K562 (cell line): Measurements from ENCODE around the gene ITGA2B. TPM values are rescaled to one million over a fixed set of nuclear protein-coding genes. Genes with fewer than 3 reads are reported as not detected.
A peak's percentile ranks its signal among the peaks of the same experiment; 100 is the strongest.

Experiments used
- BHLHE40 ChIP-seq: IDR thresholded peaks from 2 replicates; pipeline ENCODE4 v1.6.1; 2011; ENCODE audit warnings: low read length, improper control_type of control experiment
- CBX5 ChIP-seq: IDR thresholded peaks from 2 replicates; pipeline ENCODE4 v1.6.1; 2014; ENCODE audit warnings: low read depth, borderline replicate concordance
- CHD2 ChIP-seq: IDR thresholded peaks from 2 replicates; pipeline ENCODE4 v1.6.1; 2011; ENCODE audit warnings: low read depth, low read length
- ESRRA ChIP-seq: fragments of 450-650 bp; IDR thresholded peaks from 2 replicates; pipeline ENCODE4 v1.6.1; 2014; ENCODE audit warnings: low read depth, mild to moderate bottlenecking, moderate library complexity, borderline replicate concordance
- FOXK1 ChIP-seq: sonication (generic); formaldehyde crosslinking; IDR thresholded peaks from 2 replicates; pipeline ENCODE4 v1.8.0; 2022; ENCODE audit warnings: missing genetic modification reagents, mild to moderate bottlenecking, borderline replicate concordance
- HDAC2 ChIP-seq: fragments of 450-650 bp; IDR thresholded peaks from 2 replicates; pipeline ENCODE4 v1.6.1; 2016; ENCODE audit warnings: mild to moderate bottlenecking
- KDM2B ChIP-seq: fragments of 250-450 bp; sonication (Bioruptor Pico); IDR thresholded peaks from 2 replicates; pipeline ENCODE4 v1.8.0; 2021; ENCODE audit warnings: mild to moderate bottlenecking, moderate library complexity
- KDM5B ChIP-seq: fragments of 200-600 bp; sonication (generic); IDR thresholded peaks from 2 replicates; pipeline ENCODE4 v1.6.1; 2012; ENCODE audit warnings: low read depth, mild to moderate bottlenecking, moderate library complexity, low read length, control low read depth, inconsistent platforms; ENCODE audit not compliant: insufficient replicate concordance
- MCM7 ChIP-seq, 2 experiments: fragments of 450-650 bp; IDR thresholded peaks; 2 replicates each; pipeline ENCODE4 v1.6.1; 2016 to 2018
- NEUROD1 ChIP-seq: fragments of 150-350 bp; IDR thresholded peaks from 2 replicates; pipeline ENCODE4 v1.6.1; 2014; ENCODE audit warnings: borderline replicate concordance, low read length, low read depth; ENCODE audit not compliant: partially characterized antibody
- NFIC ChIP-seq: fragments of 450-650 bp; IDR thresholded peaks from 2 replicates; pipeline ENCODE4 v1.6.1; 2017; ENCODE audit warnings: mild to moderate bottlenecking, inconsistent platforms
- PML ChIP-seq: IDR thresholded peaks from 2 replicates; pipeline ENCODE4 v1.6.1; 2012; ENCODE audit warnings: low read length, inconsistent platforms
- TARDBP ChIP-seq: fragments of 450-650 bp; IDR thresholded peaks from 2 replicates; pipeline ENCODE4 v1.6.1; 2016
- TBP ChIP-seq: optimal IDR thresholded peaks from 2 replicates; pipeline ENCODE3; 2011; ENCODE audit warnings: low read depth, low read length, improper control_type of control experiment
- polyA plus RNA-seq, 8 experiments: library from polyadenylated mRNA; depleted of rRNA in 4 of 8; stranded (reverse) in 5 of 8; unstranded in 3 of 8; fragments of >200 nt; fragmentation: Nextera tagmentation in 2 of 8; fragmentation: Illumina TruSeq in 1 of 8; extraction: Ambion mirVana in 2 of 8; extraction: Trizol in 1 of 8; gene quantifications; 2 replicates each; pipeline versions ENCODE4 v1.2.1 to v1.2.3, GENCODE V29; 2011 to 2014; ENCODE audit warnings: inconsistent platforms in 1 of 8, missing spikeins in 1 of 8
- total RNA-seq, 7 experiments: library from RNA; depleted of rRNA in 6 of 7; stranded (reverse); fragments of >200 nt in 6 of 7; fragmentation: Illumina TruSeq in 2 of 7; extraction: Trizol in 2 of 7; gene quantifications; 2 replicates each; pipeline versions ENCODE4 v1.2.1 to v1.2.3, GENCODE V29; 2011 to 2021; ENCODE audit warnings: low replicate concordance in 1 of 7
- TF ChIP-seq, protein P1 (sequence below), 2 experiments: IDR thresholded peaks; 2 replicates each; pipeline ENCODE4 v1.6.1; 2011; ENCODE audit warnings: borderline replicate concordance in 1 of 2, control low read depth in 1 of 2, low read depth in 1 of 2, low read length in 1 of 2, mild to moderate bottlenecking in 1 of 2, mixed read lengths in 1 of 2, moderate library complexity in 1 of 2; ENCODE audit not compliant: insufficient read depth in 1 of 2, insufficient read length in 1 of 2, poor library complexity in 1 of 2, severe bottlenecking in 1 of 2; ENCODE audit errors: extremely low read depth in 1 of 2
- TF ChIP-seq, protein P2 (sequence below), 3 experiments: fragments of 200-800 bp in 1 of 3; sonication (Bioruptor generic) in 1 of 3; sonication (generic) in 1 of 3; formaldehyde crosslinking in 1 of 3; IDR thresholded peaks; 2 replicates each; pipeline versions ENCODE4 v1.6.1 to v1.8.0; 2016 to 2022; ENCODE audit warnings: mild to moderate bottlenecking in 2 of 3, missing compliant biosample characterization in 2 of 3, missing genetic modification characterization in 2 of 3, missing genetic modification reagents in 1 of 3
- TF ChIP-seq, protein P3 (sequence below): sonication (generic); formaldehyde crosslinking; IDR thresholded peaks from 2 replicates; pipeline ENCODE4 v1.8.0; 2022; ENCODE audit warnings: missing genetic modification reagents, mild to moderate bottlenecking, moderate library complexity, borderline replicate concordance
- TF ChIP-seq, protein P4 (sequence below): conservative IDR thresholded peaks from 2 replicates; pipeline ENCODE4 v1.6.1; 2011; ENCODE audit warnings: low read depth, mild to moderate bottlenecking, low read length; ENCODE audit not compliant: control insufficient read depth
- TF ChIP-seq, protein P5 (sequence below): fragments of 250-450 bp; sonication (Bioruptor Pico); IDR thresholded peaks from 2 replicates; pipeline ENCODE4 v1.8.0; 2021; ENCODE audit warnings: moderate library complexity, mild to moderate bottlenecking, inconsistent platforms

Gene ITGA2B
- total and polyA plus RNA-seq, 9 of the 15 experiments (the other 6 are each of a cell fraction or from before 2014, with no cell fraction given), result 1.1 to 26.4 (median 5.6) TPM

DNA sequence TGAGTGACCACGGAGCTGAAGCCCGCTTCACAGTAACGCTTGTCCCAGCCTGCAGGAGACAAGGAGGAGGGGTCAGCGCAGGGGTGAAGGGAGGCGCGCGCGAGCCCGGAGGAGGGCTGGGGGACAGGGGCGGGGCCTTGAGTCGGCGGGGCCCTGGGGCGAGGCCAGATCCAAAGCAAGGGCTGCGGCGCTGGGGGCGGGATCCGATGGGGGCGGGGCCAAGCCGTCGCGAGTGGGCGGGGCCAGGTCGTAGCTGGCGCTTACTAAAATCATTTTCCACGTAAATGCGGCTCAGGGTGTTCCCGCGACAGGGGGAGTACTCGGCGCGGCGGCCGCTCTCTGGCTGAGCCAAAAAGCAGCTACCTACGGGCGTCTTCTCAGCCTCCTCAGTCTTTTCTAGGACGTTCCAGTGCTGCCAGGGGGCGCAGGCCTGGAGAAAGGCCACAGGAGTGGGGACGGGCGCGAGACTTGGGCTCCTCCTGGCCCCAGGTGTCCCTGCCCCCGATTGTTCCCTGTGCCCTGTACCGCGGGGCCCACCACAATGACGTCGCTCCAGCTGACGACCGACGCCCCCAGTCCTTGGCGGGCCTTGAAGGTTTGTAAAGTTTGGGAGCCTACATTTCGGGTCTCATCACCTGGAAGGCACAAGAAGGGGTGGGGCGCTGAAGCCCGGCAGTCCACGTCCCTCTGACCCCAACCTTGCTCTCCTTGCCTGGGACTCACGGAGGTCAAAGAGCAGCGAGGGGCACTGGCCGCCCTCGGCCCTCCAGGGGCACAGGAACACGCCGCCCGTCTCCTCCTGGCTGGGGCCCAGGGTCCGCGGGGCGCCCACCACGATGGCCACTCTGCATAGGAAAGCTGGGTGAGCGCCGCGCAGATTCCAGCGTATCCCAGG is 3.9 kb downstream of the ITGA2B start (continued):
- TF ChIP-seq, protein P1, sequence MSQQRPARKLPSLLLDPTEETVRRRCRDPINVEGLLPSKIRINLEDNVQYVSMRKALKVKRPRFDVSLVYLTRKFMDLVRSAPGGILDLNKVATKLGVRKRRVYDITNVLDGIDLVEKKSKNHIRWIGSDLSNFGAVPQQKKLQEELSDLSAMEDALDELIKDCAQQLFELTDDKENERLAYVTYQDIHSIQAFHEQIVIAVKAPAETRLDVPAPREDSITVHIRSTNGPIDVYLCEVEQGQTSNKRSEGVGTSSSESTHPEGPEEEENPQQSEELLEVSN (IDR thresholded peaks at IDR 0.05; ENCODE audit: borderline replicate concordance in 1 of 2, extremely low read depth in 1 of 2, insufficient read depth in 1 of 2, insufficient read length in 1 of 2, low read depth in 1 of 2, low read length in 1 of 2, poor library complexity in 1 of 2, severe bottlenecking in 1 of 2), result peak in 1 of 2 experiments; percentile 28
- TF ChIP-seq, protein P2, sequence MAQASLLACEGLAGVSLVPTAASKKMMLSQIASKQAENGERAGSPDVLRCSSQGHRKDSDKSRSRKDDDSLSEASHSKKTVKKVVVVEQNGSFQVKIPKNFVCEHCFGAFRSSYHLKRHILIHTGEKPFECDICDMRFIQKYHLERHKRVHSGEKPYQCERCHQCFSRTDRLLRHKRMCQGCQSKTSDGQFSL (CRISPR knock-in tag; IDR thresholded peaks at IDR 0.05), result no peak
- TF ChIP-seq, protein P2 (tag; IDR thresholded peaks at IDR 0.05), result 0 out of 4 replicates have a peak, but pooled peaks of 1 of the 2 experiments have one; percentile 52
- TF ChIP-seq ESRRA (peak; percentile 20; the same call in 1 of the 2 replicates), TBP (peak; percentile 87), NFIC (peak; percentile 23), FOXK1 (CRISPR knock-in tag) (0 out of 2 replicates have a peak, but pooled peaks have one; percentile 88), MCM7 (IDR thresholded peaks at IDR 0.05) (no peak), NEUROD1 (no peak), PML (peak; percentile 49; the same call in 1 of the 2 replicates), KDM2B (CRISPR knock-in tag) (0 out of 2 replicates have a peak, but pooled peaks have one; percentile 74), CBX5 (no peak), KDM5B (peak; percentile 89), HDAC2 (0 out of 2 replicates have a peak, but pooled peaks have one; percentile 47), BHLHE40 (0 out of 2 replicates have a peak, but pooled peaks have one; percentile 2), CHD2 (peak; percentile 72), TARDBP (0 out of 2 replicates have a peak, but pooled peaks have one; percentile 51)
- TF ChIP-seq, protein P3, sequence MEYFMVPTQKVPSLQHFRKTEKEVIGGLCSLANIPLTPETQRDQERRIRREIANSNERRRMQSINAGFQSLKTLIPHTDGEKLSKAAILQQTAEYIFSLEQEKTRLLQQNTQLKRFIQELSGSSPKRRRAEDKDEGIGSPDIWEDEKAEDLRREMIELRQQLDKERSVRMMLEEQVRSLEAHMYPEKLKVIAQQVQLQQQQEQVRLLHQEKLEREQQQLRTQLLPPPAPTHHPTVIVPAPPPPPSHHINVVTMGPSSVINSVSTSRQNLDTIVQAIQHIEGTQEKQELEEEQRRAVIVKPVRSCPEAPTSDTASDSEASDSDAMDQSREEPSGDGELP (CRISPR knock-in tag), result peak; percentile 95
- TF ChIP-seq, protein P4, sequence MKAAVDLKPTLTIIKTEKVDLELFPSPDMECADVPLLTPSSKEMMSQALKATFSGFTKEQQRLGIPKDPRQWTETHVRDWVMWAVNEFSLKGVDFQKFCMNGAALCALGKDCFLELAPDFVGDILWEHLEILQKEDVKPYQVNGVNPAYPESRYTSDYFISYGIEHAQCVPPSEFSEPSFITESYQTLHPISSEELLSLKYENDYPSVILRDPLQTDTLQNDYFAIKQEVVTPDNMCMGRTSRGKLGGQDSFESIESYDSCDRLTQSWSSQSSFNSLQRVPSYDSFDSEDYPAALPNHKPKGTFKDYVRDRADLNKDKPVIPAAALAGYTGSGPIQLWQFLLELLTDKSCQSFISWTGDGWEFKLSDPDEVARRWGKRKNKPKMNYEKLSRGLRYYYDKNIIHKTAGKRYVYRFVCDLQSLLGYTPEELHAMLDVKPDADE, result peak; percentile 20; the same call in 1 of the 2 replicates
- TF ChIP-seq, protein P5, sequence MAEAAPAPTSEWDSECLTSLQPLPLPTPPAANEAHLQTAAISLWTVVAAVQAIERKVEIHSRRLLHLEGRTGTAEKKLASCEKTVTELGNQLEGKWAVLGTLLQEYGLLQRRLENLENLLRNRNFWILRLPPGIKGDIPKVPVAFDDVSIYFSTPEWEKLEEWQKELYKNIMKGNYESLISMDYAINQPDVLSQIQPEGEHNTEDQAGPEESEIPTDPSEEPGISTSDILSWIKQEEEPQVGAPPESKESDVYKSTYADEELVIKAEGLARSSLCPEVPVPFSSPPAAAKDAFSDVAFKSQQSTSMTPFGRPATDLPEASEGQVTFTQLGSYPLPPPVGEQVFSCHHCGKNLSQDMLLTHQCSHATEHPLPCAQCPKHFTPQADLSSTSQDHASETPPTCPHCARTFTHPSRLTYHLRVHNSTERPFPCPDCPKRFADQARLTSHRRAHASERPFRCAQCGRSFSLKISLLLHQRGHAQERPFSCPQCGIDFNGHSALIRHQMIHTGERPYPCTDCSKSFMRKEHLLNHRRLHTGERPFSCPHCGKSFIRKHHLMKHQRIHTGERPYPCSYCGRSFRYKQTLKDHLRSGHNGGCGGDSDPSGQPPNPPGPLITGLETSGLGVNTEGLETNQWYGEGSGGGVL, result no peak
